Stimulated activated CD8-positive, alpha-beta memory T cell treated with anti-CD3 and anti-CD28 coated beads, Interleukin-4, amount 100 ng/mL, for 4 hours (primary cell): Measurements from ENCODE around the gene INTS1.

Experiments used
- DNase-seq, 2 donors: peaks; one replicate each; pipeline ENCODE4 v3.0.0-alpha.2; 2020; ENCODE audit warnings: low read depth in 2 of 2, low spot score in 1 of 2

The INTS1 gene

GRCh38 chr7:1508277-1508758, 4.1 kb upstream of the INTS1 start:
- DNase-seq: no peak

- DNase-seq: no peak
Measured at GRCh38 chr7:1505731-1506550, 1.8 kb upstream of the INTS1 start.

GRCh38 chr7:1503390-1503789, 799 bp downstream of the INTS1 start:
- no peak for DNase-seq

DNA sequence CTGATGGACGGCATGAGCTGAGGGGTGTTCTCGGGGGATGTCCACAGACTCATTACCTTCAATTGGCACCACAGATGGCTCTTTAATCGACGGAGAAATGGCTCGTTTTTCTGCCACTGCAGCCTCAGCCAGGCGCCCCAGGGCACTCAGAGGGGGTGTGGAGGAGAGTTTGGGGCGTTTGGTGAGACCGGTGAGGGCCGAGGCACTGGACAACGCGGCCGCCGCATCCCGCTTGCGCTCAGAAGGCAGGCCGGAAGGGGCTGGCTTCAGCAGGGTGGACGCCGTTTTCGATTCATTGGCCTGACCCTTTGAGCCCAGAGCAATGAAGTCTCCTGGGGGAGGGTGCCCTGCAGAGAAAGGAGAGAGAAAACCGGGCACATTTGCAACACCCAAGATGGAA, 1.3 kb downstream of the INTS1 start:
- no peak for DNase-seq

GRCh38 chr7:1501487-1502270, 2.5 kb downstream of the INTS1 start:
- no peak for DNase-seq

DNA sequence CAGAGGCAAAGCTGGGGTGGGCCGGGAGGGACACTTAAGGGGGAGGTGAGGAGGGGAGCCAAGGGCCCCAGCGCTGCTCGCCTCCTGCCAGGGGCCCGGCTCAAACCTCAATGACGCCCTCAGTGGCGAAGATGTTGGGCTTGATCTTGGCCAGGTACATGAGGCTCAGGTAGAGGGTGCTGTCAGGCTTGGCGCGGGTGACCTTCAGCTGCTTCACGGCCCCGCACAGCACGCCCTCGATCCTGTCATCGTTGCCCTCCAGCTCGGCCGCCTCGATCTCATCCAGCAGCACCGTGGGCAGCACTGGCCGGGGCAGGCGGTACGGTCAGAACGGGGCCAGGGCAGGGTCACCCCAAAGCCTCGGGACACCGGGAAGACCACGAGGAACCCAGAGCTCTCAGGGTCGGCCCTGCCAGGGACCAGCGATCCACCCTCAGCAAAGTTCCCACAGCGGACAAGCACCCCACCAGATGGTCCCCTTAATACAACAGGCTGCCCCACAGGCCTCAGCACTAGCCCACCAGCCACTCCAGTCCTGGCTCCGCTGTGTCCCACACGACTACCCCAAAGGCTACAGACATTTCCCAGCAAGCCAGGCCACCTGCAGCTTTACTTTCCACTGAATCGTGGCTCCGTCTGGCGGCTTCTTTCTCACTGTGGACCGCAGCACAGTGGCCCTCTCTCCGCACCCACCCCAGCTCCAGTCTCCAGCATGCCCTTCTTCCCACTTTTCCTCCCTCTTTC, 4.0 kb downstream of the INTS1 start:
- no peak for DNase-seq

DNA sequence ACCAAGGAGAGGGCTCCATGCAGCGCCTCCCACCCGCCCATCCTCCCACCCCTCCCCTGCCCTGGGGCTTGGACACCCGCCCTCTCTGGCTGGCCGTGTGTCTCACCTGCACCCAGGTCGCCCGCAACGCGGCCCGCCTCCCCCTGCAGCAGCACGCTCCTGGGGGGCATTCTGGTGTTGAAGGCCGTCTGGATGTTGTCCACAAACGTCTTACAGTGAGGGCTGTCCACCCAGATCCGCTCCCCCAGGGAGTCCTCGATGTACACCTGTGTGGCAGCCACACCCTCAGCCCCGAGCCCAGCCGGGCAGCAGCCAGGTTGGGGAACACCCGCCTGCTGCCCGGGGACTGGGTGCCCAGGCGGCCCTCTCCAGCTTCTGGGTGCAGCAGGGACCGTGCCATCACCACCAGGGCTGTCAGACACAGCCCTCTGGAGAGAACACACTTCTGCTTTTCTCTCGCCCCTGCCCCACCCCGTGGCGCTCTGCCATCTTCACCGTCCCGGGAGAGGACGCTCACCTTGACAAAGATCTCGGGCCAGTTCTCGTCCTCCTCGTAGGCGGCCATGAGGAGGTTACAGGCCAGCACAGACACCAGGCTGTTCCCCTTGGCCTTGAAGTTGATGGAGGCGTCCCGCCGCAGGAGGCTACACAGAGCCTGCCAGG, 4.7 kb downstream of the INTS1 start:
- no peak for DNase-seq

GRCh38 chr7:1498370-1499305, 5.6 kb downstream of the INTS1 start:
- no peak for DNase-seq

- no peak for DNase-seq
Measured at GRCh38 chr7:1497293-1497927, 6.8 kb downstream of the INTS1 start.

DNA sequence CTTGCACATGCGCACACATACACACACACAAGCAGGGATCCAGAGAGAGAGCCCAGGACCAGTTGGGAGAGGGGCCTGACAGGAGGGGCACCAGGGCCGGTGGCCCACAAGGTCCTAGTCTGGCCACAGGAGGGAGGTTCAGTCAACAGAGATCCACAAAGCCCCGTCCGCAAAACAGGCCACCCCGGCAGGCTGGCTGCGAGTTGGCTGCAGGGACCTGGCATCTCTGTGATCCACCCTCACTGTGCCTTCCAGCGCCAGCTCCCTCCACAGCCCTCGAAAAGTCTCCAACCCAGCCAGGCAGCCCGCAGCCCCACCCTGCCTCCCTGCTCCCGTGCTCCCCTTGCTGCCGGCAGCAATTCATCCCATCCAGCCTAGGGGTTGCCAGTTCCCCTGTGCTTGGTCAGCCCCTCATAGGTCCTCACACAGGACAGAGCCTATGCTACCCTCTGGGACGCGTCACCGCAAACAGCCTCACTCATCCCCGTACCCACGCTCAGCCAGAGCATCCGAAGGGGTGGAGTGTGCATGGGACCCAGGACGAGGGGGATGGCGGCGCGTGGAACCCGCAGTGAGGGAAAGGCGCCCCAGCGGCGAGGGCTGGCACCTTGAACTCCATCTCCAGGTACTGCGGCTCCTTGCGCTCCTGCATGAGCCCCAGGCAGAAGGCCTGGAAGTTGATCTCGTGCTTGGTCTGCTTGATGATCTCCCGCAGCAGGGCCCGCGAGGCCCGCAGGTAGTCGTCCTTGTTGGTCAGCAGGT, 7.5 kb downstream of the INTS1 start:
- no peak for DNase-seq

DNA sequence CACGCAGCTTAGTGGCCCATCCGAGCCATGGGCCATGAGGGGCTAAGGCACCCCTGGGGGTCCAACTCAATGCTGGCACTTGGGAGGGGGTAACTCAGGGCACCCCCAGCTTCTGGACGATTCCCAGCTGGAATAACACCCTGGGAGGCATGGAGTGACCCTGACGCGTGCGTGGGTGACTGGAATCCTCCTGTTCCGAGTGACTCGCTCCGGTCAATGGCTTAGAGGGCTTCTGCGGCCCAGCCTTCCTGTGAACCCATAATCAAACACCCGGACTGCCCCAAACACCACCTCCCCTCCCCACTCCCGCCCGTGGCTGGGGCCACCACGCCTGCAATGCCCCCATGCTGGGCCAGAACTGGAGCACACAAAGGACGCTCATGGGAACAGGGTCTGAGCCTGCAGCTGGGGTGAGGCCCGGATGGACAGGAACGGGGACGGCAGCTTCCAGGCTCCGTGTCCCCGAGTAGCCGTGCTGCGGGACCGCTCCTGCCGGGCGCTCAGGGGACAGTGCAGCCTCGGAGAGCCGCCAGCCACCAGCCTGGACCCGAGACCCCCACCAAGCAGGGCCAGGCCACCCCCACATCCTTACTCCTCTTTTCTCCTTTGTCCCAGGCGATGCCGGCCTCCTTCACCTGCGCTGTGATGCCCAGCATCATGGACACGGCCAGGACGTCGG, 8.5 kb downstream of the INTS1 start:
- no peak for DNase-seq

- no peak for DNase-seq
Measured at GRCh38 chr7:1494866-1495563, 9.2 kb downstream of the INTS1 start.

DNA sequence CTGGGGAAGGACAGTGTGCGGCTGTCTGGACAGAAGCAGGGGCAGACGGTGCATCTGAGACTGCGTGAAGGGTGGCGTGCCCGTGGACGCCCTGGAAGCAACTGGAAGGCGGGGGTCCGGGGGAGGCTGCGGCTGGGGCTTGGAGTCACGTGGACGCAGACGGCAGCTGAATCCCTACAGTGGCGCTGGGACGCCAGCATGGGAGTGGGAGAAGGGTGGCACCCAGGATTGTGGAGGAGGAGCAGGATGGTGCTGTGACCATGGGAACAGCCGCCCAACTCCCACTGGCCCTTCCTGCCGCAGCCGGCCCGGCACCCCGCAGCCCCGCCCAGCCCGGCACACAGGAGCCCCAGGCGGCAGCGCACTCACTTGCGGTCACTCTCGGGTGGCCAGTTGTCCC, 9.7 kb downstream of the INTS1 start:
- DNase-seq: no peak

DNA sequence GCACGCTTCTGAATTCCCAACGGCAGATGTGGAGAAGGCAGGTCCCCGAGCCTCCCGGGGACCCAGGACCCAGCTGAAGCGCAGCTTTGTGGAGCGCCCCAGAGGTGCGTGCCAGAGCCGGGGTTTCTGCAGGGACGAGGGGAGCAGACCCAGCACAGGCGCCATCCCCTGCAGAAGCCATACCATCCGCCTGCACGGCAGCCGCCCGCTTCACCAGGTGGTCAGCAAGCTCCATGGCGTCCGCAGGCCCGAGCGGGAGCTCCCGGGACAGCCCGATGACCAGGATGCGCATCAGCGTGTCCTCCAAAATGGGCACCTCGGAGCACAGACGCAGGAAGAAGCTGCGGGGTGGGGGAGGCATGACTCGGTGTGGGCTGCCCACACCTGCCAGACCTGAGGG, 10.6 kb downstream of the INTS1 start:
- no peak for DNase-seq

- no peak for DNase-seq
Measured at GRCh38 chr7:1493129-1493528, 11.1 kb downstream of the INTS1 start.

- DNase-seq: no peak
Measured at GRCh38 chr7:1492640-1493039, 11.5 kb downstream of the INTS1 start.

DNA sequence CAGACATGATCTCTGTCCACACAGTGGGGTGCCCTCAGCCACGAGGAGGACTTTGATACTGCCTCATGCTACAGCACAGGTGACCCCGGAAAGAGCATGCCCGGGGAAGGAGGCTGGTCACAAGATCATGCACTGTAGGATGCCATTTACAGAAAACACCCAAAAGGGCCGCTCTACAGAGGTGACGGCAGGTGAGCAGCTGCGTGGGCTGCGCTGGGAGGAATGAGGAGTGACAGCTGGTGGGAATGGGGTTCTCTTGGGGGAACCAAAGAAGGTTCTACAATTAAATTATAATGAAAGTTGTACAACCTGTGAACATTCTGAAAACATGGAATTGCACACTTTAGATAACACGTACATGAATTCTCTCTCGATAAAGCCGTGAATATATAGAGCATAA, 12.0 kb downstream of the INTS1 start:
- no peak for DNase-seq

GRCh38 chr7:1490837-1491236, 13.4 kb downstream of the INTS1 start:
- no peak for DNase-seq
